T47D (cell line): ENCODE data around the gene ATXN1.

Source experiments
- DNase-seq, 2 experiments: peaks; one replicate each; pipeline versions ENCODE4 v3.0.0 to v3.0.0-alpha.2; 2011 to 2012; ENCODE audit warnings: low read depth in 1 of 2, low spot score in 1 of 2
- JUND ChIP-seq: IDR thresholded peaks from 2 replicates; pipeline ENCODE4 v1.6.1; 2012; ENCODE audit warnings: low read depth
- in situ Hi-C: cut with HindIII; loops from 2 replicates; pipeline ENCODE4 v1.10.0; 2016; ENCODE audit warnings: low sequenced_read_pairs, low pct_unique_long_range_greater_than_20kb

The ATXN1 gene

DNA sequence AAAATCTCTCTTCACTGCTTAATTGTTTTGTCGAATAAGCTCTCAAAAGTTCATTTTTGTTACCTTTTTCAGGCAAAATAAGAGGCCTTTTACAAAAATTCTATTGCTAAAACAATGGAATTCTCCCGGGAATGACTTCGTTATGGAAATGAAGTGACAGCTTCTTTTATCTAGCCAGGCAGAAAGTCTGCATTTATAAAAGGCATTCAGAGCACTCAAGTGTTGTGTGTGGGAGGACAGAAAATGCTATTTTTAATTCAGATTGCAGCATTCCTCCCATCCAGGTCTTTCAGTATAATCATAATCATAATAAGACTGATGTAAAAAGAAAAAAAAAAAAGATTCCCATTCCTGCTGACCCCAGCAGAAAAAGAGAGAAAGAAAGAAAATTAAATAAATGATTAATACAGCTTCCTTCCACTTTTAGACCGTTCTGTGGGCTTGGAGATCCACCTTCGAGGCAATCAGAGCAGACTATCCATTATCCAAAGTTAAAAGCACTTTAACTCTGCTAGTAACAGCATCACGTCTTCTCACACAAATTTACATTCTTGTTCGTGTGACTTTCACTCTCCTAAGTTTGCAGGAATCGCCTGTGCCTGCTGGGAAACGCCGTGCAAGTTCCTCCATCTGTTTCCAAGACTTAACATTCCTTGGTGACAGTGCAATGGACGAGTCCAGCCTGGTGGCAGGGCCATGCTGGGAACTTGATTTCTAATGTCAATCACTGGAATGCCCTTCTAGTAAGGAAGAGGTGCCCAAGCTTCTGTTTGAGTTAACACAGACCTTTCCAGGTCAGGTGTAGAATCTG lies 264.1 kb downstream of the ATXN1 start:
- TF ChIP-seq JUND = no peak
- in situ Hi-C loops = no loop called here
- no peak for DNase-seq

DNA sequence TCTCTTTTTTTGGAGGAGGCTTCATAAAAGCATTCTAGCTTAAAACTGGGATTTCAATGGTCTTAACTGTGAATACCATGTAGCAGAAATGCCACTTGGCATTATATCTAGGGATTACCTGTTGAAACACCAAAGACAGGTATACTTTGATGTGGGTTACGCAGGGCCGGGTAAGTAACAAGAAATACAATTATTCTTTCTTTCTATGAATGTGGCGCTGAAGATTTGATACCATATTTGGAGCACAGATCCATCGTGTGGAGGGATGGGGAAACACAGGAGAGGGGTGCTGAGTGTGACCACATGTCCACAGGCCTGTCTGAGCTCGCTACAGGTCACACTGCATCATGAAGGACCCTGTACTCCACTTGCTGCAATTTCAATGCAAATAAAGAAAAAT lies 265.1 kb downstream of the ATXN1 start:
- DNase-seq = no peak
- TF ChIP-seq JUND = no peak
- in situ Hi-C loops = no loop called here

- in situ Hi-C loops = no loop called here
- no peak for DNase-seq
- TF ChIP-seq JUND = no peak
Measured at GRCh38 chr6:16494793-16495192, 266.5 kb downstream of the ATXN1 start.

GRCh38 chr6:16493802-16494201 lies 267.5 kb downstream of the ATXN1 start:
- no peak for DNase-seq
- in situ Hi-C loops = no loop called here
- TF ChIP-seq JUND = no peak

DNA sequence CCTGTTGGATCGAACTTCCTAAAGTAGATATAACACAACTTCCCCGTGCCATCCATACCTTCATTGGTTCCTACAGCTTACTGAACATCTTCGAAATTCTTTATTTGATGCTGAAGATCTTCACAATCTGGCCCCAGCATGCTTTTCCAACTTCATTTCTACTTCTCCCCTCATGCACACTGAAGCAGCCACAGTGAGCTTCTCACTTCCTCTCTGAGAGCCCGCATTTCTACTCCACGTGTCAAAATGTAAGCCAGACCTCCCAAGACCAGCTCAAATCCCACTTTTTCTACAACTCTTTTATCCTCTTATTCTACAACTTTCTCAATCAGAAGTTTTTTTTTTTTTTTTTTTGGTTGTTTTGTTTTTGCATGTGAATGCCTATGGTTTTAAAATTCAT lies 268.1 kb downstream of the ATXN1 start:
- no peak for TF ChIP-seq JUND
- DNase-seq = no peak
- in situ Hi-C loops = no loop called here

DNA sequence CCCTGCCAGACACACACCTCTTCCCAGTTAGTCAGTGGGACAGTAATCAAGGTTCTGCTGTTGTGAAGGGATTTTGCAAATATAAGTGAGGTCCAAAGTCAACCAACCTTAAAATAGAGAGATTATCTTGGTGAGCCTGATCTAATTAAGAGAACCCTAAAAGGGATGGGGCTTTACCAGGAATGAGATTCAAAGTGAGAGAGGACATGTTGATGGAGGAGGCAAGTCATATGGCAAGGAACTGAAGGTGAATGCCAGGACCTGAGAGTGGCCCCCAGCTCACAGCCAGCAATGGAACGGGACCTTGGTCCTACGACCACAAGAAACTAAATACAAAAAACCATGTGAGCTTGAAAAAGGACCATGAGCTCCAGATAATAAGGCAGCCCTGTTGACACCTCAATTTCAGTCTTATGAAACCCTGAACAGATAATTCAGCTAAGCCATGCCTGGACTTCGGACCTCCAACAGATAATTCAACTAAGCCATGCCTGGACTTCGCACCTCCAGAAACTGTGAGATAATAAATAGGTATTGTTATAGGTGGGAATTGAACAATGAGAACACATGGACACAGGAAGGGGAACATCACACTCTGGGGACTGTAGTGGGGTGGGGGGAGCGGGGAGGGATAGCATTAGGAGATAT lies 269.5 kb downstream of the ATXN1 start:
- in situ Hi-C loops = no loop called here
- no peak for TF ChIP-seq JUND
- DNase-seq = no peak

DNA sequence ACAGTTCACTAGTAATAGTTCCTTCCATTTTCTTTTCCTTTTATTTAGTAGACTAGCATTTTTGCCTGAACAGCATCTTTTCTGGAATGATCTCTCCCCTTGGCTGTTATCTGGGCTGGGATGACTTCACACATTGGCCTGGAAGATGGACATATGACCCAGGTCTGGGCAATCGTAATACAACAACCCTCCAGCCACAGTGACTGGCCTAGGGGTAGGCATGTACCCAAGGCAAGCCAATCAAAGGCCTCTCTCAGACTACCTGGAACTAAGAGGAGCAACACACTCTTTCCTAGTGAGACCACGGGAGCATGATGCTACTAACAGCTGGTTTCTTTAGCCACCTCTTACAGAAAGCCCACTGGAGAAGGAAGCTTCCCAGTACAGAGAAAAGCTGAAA lies 270.6 kb downstream of the ATXN1 start:
- in situ Hi-C loops = no loop called here
- no peak for DNase-seq
- TF ChIP-seq JUND = no peak

DNA sequence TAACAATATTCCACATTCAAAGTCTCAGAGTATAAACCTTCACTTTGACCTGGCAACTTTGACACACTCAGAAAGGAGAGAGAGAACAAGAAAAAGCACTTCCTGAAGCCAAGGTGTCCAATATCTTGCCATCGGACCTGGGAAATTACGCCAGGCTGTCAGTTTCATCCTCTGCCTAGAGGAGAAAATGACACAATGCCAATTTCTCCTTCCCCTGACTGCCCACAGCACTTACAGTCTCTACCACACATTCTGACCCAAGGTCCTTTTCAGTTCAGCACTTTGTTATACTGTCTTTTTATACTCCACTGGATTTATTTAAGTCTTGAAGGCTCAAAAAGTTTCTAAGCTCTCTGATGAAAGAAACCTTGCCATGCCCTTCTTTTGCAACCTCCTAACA lies 272.4 kb downstream of the ATXN1 start:
- in situ Hi-C loops = no loop called here
- no peak for TF ChIP-seq JUND
- DNase-seq = peak in 1 of 2 experiments; percentile 44

DNA sequence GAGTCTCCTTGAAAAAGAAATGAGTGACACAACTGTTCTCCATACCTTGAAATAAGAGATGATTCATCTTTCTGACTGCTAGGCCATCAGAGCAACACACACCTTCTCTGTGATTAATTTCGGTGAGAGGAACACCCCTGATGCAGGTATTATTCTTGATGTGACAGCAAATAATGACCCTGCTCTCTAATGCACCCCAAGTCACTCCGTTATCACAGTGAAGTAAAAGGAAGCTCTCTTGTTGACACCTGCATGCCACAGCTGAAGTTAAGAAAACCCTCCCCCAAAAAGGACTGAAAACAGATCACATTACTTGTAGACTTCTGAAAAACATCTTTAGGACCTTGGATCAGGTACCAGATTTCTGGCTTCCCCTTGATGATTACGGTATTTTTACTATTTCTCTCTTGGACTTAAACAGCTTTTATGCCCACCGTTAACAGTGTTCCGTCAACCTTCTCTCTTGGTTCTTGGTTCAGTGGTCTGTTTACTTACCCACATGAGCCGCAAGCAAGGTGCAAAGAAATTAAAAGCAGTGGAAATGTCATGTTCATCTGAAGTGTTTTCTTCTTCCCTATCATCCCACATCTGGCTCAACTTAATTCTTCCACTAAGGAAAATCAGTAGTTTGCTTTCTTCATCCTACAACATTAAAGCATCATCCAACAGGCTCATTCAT lies 273.1 kb downstream of the ATXN1 start:
- DNase-seq = no peak
- in situ Hi-C loops = no loop called here
- no peak for TF ChIP-seq JUND

GRCh38 chr6:16486661-16487060 lies 274.6 kb downstream of the ATXN1 start:
- in situ Hi-C loops = no loop called here
- no peak for DNase-seq
- TF ChIP-seq JUND = no peak

GRCh38 chr6:16483315-16483875 lies 277.9 kb downstream of the ATXN1 start:
- no peak for DNase-seq
- TF ChIP-seq JUND = no peak
- in situ Hi-C loops = no loop called here

DNA sequence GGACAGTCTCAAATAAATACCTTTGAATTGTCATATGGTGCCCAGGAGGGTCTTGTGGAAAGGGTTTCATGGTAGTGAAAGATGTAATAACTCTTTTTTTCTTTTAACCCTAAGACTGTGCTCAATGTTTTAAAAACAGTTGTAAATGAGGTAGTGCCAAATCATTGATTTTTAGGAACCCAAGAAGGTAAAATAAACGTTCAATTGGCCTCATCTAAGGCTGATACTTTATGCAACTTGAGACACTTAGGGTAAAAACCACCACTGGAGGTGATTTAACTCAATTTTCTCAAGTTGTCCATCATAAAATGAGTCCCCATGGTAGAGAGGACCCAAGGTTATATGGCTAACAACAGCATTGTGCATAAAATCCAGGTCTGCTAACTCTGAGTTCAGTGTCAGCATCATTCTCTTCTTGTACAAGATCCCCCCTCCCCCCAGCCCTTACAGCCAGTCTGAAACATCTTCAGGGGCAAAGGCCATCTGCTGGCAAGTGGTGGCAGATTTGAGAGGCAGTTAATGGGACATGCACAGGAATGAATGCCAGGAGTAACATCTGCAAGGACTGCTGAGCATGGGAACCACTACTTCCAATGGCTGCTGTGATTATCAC lies 278.5 kb downstream of the ATXN1 start:
- TF ChIP-seq JUND = no peak
- no peak for DNase-seq
- in situ Hi-C loops = no loop called here
